Kidney (tissue), 14 donors: Measurements from ENCODE around the gene SRCIN1. TPM values are rescaled to one million over a fixed set of nuclear protein-coding genes. Genes with fewer than 3 reads are reported as not detected.

Experiments used
- DNase-seq, 5 donors: peaks; one replicate each; pipeline ENCODE4 v3.0.0-alpha.2; 2013 to 2020
- FAIRE-seq: peaks from 2 replicates; lab custom pipeline; 2012; peaks lifted over from hg19 to GRCh38; lab: Jason Lieb, UNC
- H3K27ac ChIP-seq, 2 donors: one replicate each; pipeline ENCODE4 v1.7.0; 2013; ENCODE audit warnings: low read depth in 2 of 2, low read length in 2 of 2, inconsistent platforms in 1 of 2
- H3K27me3 ChIP-seq: one replicate; pipeline ENCODE4 v1.7.1; 2013; ENCODE audit warnings: low read length, inconsistent platforms; ENCODE audit not compliant: control insufficient read depth, insufficient read depth
- H3K36me3 ChIP-seq, 3 donors: one replicate each; pipeline versions ENCODE4 v1.7.0 to v1.7.1; 2013; ENCODE audit warnings: low read length in 3 of 3, control low read depth in 1 of 3, inconsistent platforms in 1 of 3; ENCODE audit not compliant: insufficient read depth in 3 of 3, control insufficient read depth in 2 of 3
- H3K4me1 ChIP-seq, 3 donors: one replicate each; pipeline versions ENCODE4 v1.7.0 to v1.7.1; 2013; ENCODE audit warnings: low read length in 3 of 3, inconsistent platforms in 1 of 3, low read depth in 1 of 3; ENCODE audit not compliant: control insufficient read depth in 2 of 3, insufficient read depth in 2 of 3
- H3K4me3 ChIP-seq, 3 donors: one replicate each; pipeline versions ENCODE4 v1.7.0 to v1.8.1; 2013; ENCODE audit warnings: low read length in 3 of 3, control low read depth in 1 of 3, inconsistent platforms in 1 of 3
- H3K9ac ChIP-seq, 3 donors: one replicate each; pipeline versions ENCODE4 v1.7.0 to v1.7.1; 2013; ENCODE audit warnings: low read length in 3 of 3, control low read depth in 1 of 3, inconsistent platforms in 1 of 3
- H3K9me3 ChIP-seq, 3 donors: one replicate each; pipeline versions ENCODE4 v1.7.0 to v1.7.1; 2013; ENCODE audit warnings: low read length in 3 of 3, control low read depth in 1 of 3, inconsistent platforms in 1 of 3; ENCODE audit not compliant: control insufficient read depth in 2 of 3, insufficient read depth in 1 of 3
- intact Hi-C: fragments of 100-400 bp; cut with DNase I; formaldehyde crosslinking; loops from one replicate; pipeline ENCODE4 v1.11.1; 2022
- polyA plus RNA-seq: library from polyadenylated mRNA; stranded (reverse); fragments of 350-450 nt; fragmentation: Illumina TruSeq; extraction: RNeasy Lipid Tissue Mini Kit (QIAGEN cat#74804); gene quantifications from one replicate; pipeline ENCODE4 v1.2.3, GENCODE V29; 2014; ENCODE audit warnings: low read depth, low replicate concordance; ENCODE audit not compliant: insufficient read depth
- total RNA-seq: library from RNA; stranded (reverse); fragmentation: NEBNext Ultra II Directional; extraction: Animal tissue kit (Norgen Biotek cat#: 25700); gene quantifications from one replicate; pipeline ENCODE4 v1.2.1, GENCODE V29; 2021
- TF ChIP-seq, protein P1 (sequence below): IDR thresholded peaks from 3 replicates; pipeline ENCODE4 v1.5.1; 2012; ENCODE audit warnings: mild to moderate bottlenecking, moderate library complexity, borderline replicate concordance; ENCODE audit not compliant: insufficient read depth; ENCODE audit errors: extremely low read depth
- donor health status: control.
- donor health status: control.
- donor health status: control.
- donor health status: control.
- donor health status: control.
- donor health status: DM: yes; HTN: yes; CAD: no.
- donor health status: Normal renal cell carcinoma (clear cell type).

The SRCIN1 gene
- total and polyA plus RNA-seq, 2 donors from 2014 or later: 0.34 to 6.1 TPM

DNA sequence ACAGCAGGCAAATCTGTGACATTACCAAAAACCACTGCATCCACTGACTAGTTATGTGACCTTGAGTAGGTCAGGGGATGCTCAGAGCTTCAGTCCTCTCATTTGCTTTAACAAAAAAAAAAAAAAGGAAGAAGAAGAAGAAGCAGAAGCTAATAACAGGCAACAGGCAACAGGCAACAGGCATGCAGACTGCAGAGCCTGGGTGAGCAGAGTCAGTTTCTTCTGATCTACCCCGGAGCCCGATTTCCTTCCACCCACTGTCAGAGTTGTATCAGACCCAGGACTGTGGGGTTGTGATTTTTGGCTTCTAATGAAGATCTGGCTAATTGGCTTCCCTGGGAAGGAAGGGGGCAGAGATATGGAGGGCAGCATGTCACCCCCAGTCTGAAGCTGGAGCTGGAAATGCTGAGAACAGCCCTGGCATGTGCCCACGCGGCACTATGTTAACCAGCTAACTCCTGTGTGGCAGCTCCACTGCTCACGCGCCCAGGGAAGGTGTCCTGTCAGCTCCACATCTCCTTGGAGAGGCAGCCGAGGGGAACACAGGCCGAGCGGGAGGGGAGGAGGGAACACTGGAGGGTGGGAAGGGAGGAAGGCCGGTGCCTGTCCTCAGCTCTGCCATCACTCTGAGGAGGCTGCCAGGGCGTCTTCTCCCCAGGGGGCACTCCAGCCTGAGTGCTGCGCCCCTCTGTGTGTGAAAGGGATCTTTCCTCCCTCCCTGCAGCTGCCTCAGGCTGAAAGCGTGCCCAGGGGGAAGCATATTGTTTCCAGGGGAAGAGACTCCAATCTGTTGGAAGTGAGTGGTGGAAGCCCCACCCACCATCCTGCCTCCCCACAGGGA lies 17.6 kb downstream of the SRCIN1 start:
- TF ChIP-seq, protein P1, sequence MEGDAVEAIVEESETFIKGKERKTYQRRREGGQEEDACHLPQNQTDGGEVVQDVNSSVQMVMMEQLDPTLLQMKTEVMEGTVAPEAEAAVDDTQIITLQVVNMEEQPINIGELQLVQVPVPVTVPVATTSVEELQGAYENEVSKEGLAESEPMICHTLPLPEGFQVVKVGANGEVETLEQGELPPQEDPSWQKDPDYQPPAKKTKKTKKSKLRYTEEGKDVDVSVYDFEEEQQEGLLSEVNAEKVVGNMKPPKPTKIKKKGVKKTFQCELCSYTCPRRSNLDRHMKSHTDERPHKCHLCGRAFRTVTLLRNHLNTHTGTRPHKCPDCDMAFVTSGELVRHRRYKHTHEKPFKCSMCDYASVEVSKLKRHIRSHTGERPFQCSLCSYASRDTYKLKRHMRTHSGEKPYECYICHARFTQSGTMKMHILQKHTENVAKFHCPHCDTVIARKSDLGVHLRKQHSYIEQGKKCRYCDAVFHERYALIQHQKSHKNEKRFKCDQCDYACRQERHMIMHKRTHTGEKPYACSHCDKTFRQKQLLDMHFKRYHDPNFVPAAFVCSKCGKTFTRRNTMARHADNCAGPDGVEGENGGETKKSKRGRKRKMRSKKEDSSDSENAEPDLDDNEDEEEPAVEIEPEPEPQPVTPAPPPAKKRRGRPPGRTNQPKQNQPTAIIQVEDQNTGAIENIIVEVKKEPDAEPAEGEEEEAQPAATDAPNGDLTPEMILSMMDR: no peak
- no peaks in the 10 kb centered on the region for H3K27me3 ChIP-seq

DNA sequence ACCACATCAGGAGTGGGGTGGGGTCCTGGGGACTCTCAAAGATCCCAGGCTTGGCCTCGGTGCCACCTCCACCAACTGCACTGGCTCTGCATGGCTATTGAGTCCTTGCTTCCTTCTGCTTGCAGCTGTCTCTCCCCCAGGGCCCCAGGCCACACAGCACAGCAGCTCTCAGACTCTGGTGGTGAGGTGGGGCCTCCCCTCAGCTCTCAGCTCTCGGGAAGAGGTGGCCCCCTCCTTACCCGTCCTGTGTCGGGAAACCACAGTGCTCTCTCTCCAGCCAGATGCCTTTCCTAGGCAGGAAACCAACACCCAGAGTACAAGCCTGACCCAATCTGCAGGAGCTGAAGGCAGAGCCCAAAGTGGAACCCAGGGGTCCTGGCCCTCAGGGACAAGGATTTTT lies 18.5 kb downstream of the SRCIN1 start:
- H3K36me3 ChIP-seq: no peaks in the 10 kb centered on the region
- DNase-seq: peak in 1 of 5 donors; percentile 42
- no peaks in the 10 kb centered on the region for H3K27me3 ChIP-seq
- H3K9me3 ChIP-seq: no peaks in the 10 kb centered on the region
- no peak for FAIRE-seq
- no peak overlapping the region for H3K4me3 ChIP-seq
- H3K27ac ChIP-seq: no peak overlapping the region
- no peak overlapping the region for H3K9ac ChIP-seq
- H3K4me1 ChIP-seq: peaks cover 0 to 5% (median 0%) of the 10 kb centered on the region in 3 donors
- TF ChIP-seq, protein P1: no peak
- intact Hi-C loops: no loop called here

More for the DNA sequence above, 17.6 kb downstream of the SRCIN1 start:
- Histone ChIP-seq H3K9ac (no peak overlapping the region), H3K36me3 (no peaks in the 10 kb centered on the region), H3K9me3 (no peaks in the 10 kb centered on the region), H3K4me1 (peaks cover 0 to 5% (median 0%) of the 10 kb centered on the region in 3 donors), H3K27ac (no peak overlapping the region), H3K4me3 (no peak overlapping the region)
- DNase-seq: peak in 1 of 5 donors; percentile 58
- intact Hi-C loops: no loop called here
- FAIRE-seq: no peak

DNA sequence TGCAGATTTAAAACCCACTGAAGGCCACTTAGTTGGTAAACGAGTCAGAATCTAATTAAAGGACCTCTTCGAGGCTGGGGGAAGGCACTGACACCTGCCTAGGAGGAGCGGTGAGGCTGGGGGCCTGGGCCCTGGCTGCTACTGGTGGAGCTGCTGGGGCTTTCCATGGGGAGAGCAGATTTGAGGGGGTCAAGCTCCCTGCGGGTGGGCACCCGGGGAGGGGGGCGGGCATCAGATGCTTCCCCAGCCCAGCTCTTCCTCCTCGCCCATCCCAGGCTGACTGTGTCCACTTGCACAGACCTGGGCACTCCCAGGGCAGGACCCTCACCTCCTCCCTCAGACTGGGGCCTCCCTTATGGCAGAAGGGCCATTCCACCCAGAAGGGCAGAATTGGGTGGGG lies 19.0 kb downstream of the SRCIN1 start:
- FAIRE-seq: no peak
- H3K27ac ChIP-seq: no peak overlapping the region
- intact Hi-C loops: no loop called here
- H3K4me3 ChIP-seq: no peak overlapping the region
- H3K36me3 ChIP-seq: no peaks in the 10 kb centered on the region
- no peak overlapping the region for H3K9ac ChIP-seq
- no peaks in the 10 kb centered on the region for H3K9me3 ChIP-seq
- H3K4me1 ChIP-seq: peaks cover 0 to 5% (median 0%) of the 10 kb centered on the region in 3 donors
- TF ChIP-seq, protein P1: no peak
- DNase-seq: peak in 1 of 5 donors; percentile 59
- no peaks in the 10 kb centered on the region for H3K27me3 ChIP-seq
